ENCODE results near the gene MGAT4C.

The MGAT4C gene

GRCh38 chr12:86233126-86233525, 23.1 kb downstream of the MGAT4C start:
- Histone ChIP-seq H3K27ac (ENCODE audit: low read depth, low read length) (no peak overlapping the region), H3K4me3 (ENCODE audit: low read depth in 1 of 2, low read length in 2 of 2) (no peak overlapping the region), H3K9ac (ENCODE audit: low read depth in 1 of 2, low read length in 2 of 2) (no peak overlapping the region), H3K36me3 (ENCODE audit: control insufficient read depth in 1 of 2, insufficient read depth in 2 of 2, low read length in 2 of 2) (no peaks in the 10 kb centered on the region), H3K4me1 (ENCODE audit: control insufficient read depth in 1 of 2, insufficient read depth in 2 of 2, low read length in 2 of 2) (no peaks in the 10 kb centered on the region), H3K9me3 (ENCODE audit: control insufficient read depth in 1 of 2, low read length in 2 of 2) (no peaks in the 10 kb centered on the region), H3K27me3 (ENCODE audit: control insufficient read depth in 1 of 2, insufficient read depth in 2 of 2, low read length in 2 of 2) (no peaks in the 10 kb centered on the region)

DNA sequence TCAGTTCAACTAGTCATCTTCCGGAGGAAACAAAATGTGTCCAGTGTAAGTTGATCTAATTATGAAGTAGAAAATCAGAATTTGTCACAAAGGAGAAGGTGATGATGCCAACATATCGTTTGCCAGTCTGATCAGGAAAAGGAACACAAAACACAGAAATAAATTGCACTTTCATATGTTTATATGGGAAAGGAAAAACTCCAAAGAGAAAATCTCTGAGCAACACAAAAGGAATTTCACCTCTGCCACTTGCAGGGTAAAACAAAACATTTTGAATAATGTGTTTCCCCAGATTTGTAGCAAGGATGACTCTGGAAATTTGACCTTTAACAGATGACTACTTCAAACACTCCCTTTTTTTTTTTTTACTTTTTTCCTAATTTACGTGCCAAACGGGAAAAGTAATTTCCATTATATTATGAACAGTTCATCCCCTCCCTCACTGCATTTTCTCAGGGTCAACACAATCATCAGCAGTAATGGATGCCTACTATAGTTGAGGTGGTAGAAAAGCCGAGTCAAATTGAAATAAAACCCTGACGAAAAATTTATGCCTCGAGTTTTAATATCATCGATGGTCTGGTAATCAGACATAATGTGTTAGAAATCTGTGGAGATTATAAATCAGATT, 25.6 kb downstream of the MGAT4C start:
- Histone ChIP-seq H3K4me1 (ENCODE audit: control insufficient read depth in 1 of 2, insufficient read depth in 2 of 2, low read length in 2 of 2) (no peaks in the 10 kb centered on the region), H3K27ac (ENCODE audit: low read depth, low read length) (no peak overlapping the region), H3K27me3 (ENCODE audit: control insufficient read depth in 1 of 2, insufficient read depth in 2 of 2, low read length in 2 of 2) (no peaks in the 10 kb centered on the region), H3K36me3 (ENCODE audit: control insufficient read depth in 1 of 2, insufficient read depth in 2 of 2, low read length in 2 of 2) (no peaks in the 10 kb centered on the region), H3K9ac (ENCODE audit: low read depth in 1 of 2, low read length in 2 of 2) (no peak overlapping the region), H3K4me3 (ENCODE audit: low read depth in 1 of 2, low read length in 2 of 2) (no peak overlapping the region), H3K9me3 (ENCODE audit: control insufficient read depth in 1 of 2, low read length in 2 of 2) (no peaks in the 10 kb centered on the region)

DNA sequence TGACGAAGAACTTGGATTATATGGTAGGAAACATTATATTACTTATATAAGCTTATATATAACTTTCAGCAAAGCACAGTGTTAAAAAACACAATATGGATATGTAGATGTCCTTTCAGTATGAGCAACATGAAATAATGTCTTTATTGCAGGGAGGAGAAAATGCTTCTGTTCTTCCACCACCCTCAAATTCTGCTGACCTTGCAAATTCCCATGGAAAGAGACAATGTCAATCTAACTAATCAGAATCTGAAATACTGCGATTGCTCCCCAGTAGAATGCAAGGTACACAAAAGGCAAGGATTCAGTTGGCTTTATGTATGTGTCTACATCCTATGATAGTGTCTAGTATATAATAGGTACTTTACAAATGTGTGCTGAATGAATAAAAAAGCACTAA, 26.4 kb downstream of the MGAT4C start:
- H3K4me3 ChIP-seq (ENCODE audit: low read depth in 1 of 2, low read length in 2 of 2) = no peak overlapping the region
- H3K9me3 ChIP-seq (ENCODE audit: control insufficient read depth in 1 of 2, low read length in 2 of 2) = no peaks in the 10 kb centered on the region
- H3K9ac ChIP-seq (ENCODE audit: low read depth in 1 of 2, low read length in 2 of 2) = no peak overlapping the region
- no peaks in the 10 kb centered on the region for H3K27me3 ChIP-seq (ENCODE audit: control insufficient read depth in 1 of 2, insufficient read depth in 2 of 2, low read length in 2 of 2)
- no peaks in the 10 kb centered on the region for H3K36me3 ChIP-seq (ENCODE audit: control insufficient read depth in 1 of 2, insufficient read depth in 2 of 2, low read length in 2 of 2)
- no peak overlapping the region for H3K27ac ChIP-seq (ENCODE audit: low read depth, low read length)
- no peaks in the 10 kb centered on the region for H3K4me1 ChIP-seq (ENCODE audit: control insufficient read depth in 1 of 2, insufficient read depth in 2 of 2, low read length in 2 of 2)

GRCh38 chr12:86228656-86229055, 27.5 kb downstream of the MGAT4C start:
- Histone ChIP-seq H3K36me3 (ENCODE audit: control insufficient read depth in 1 of 2, insufficient read depth in 2 of 2, low read length in 2 of 2) (no peaks in the 10 kb centered on the region), H3K27me3 (ENCODE audit: control insufficient read depth in 1 of 2, insufficient read depth in 2 of 2, low read length in 2 of 2) (no peaks in the 10 kb centered on the region), H3K9ac (ENCODE audit: low read depth in 1 of 2, low read length in 2 of 2) (no peak overlapping the region), H3K4me1 (ENCODE audit: control insufficient read depth in 1 of 2, insufficient read depth in 2 of 2, low read length in 2 of 2) (no peaks in the 10 kb centered on the region), H3K9me3 (ENCODE audit: control insufficient read depth in 1 of 2, low read length in 2 of 2) (no peaks in the 10 kb centered on the region), H3K4me3 (ENCODE audit: low read depth in 1 of 2, low read length in 2 of 2) (no peak overlapping the region), H3K27ac (ENCODE audit: low read depth, low read length) (no peak overlapping the region)

DNA sequence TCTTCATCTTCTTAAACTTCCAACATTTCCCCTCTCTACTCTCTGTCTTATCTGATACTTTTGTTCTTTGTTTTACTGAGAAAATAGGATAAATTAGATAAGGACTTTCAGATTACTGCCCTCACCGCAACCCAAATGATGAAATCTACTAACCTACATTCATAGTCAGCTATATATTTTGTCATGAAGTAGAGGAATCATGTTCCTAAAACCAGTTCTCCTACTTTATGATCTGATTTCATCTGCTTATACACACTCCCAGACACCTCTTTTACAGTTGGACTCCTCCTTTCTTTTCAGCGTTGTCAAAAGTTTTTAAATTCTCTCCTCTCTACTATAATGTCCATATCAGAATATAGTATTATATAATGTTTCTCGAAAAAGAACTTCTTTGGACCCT, 29.7 kb downstream of the MGAT4C start:
- no peaks in the 10 kb centered on the region for H3K4me1 ChIP-seq (ENCODE audit: control insufficient read depth in 1 of 2, insufficient read depth in 2 of 2, low read length in 2 of 2)
- H3K36me3 ChIP-seq (ENCODE audit: control insufficient read depth in 1 of 2, insufficient read depth in 2 of 2, low read length in 2 of 2) = no peaks in the 10 kb centered on the region
- no peak overlapping the region for H3K4me3 ChIP-seq (ENCODE audit: low read depth in 1 of 2, low read length in 2 of 2)
- no peak overlapping the region for H3K9ac ChIP-seq (ENCODE audit: low read depth in 1 of 2, low read length in 2 of 2)
- no peaks in the 10 kb centered on the region for H3K9me3 ChIP-seq (ENCODE audit: control insufficient read depth in 1 of 2, low read length in 2 of 2)
- H3K27me3 ChIP-seq (ENCODE audit: control insufficient read depth in 1 of 2, insufficient read depth in 2 of 2, low read length in 2 of 2) = no peaks in the 10 kb centered on the region
- H3K27ac ChIP-seq (ENCODE audit: low read depth, low read length) = no peak overlapping the region

GRCh38 chr12:86216591-86216990, 39.6 kb downstream of the MGAT4C start:
- Histone ChIP-seq H3K9ac (ENCODE audit: low read depth in 1 of 2, low read length in 2 of 2) (no peak overlapping the region), H3K9me3 (ENCODE audit: control insufficient read depth in 1 of 2, low read length in 2 of 2) (no peaks in the 10 kb centered on the region), H3K4me1 (ENCODE audit: control insufficient read depth in 1 of 2, insufficient read depth in 2 of 2, low read length in 2 of 2) (no peaks in the 10 kb centered on the region), H3K36me3 (ENCODE audit: control insufficient read depth in 1 of 2, insufficient read depth in 2 of 2, low read length in 2 of 2) (no peaks in the 10 kb centered on the region), H3K27me3 (ENCODE audit: control insufficient read depth in 1 of 2, insufficient read depth in 2 of 2, low read length in 2 of 2) (no peaks in the 10 kb centered on the region), H3K27ac (ENCODE audit: low read depth, low read length) (no peak overlapping the region), H3K4me3 (ENCODE audit: low read depth in 1 of 2, low read length in 2 of 2) (no peak overlapping the region)

GRCh38 chr12:86213012-86213411, 43.2 kb downstream of the MGAT4C start:
- Histone ChIP-seq H3K9ac (ENCODE audit: low read depth in 1 of 2, low read length in 2 of 2) (no peak overlapping the region), H3K4me1 (ENCODE audit: control insufficient read depth in 1 of 2, insufficient read depth in 2 of 2, low read length in 2 of 2) (no peaks in the 10 kb centered on the region), H3K27ac (ENCODE audit: low read depth, low read length) (no peak overlapping the region), H3K4me3 (ENCODE audit: low read depth in 1 of 2, low read length in 2 of 2) (no peak overlapping the region), H3K36me3 (ENCODE audit: control insufficient read depth in 1 of 2, insufficient read depth in 2 of 2, low read length in 2 of 2) (no peaks in the 10 kb centered on the region), H3K27me3 (ENCODE audit: control insufficient read depth in 1 of 2, insufficient read depth in 2 of 2, low read length in 2 of 2) (no peaks in the 10 kb centered on the region), H3K9me3 (ENCODE audit: control insufficient read depth in 1 of 2, low read length in 2 of 2) (no peaks in the 10 kb centered on the region)

DNA sequence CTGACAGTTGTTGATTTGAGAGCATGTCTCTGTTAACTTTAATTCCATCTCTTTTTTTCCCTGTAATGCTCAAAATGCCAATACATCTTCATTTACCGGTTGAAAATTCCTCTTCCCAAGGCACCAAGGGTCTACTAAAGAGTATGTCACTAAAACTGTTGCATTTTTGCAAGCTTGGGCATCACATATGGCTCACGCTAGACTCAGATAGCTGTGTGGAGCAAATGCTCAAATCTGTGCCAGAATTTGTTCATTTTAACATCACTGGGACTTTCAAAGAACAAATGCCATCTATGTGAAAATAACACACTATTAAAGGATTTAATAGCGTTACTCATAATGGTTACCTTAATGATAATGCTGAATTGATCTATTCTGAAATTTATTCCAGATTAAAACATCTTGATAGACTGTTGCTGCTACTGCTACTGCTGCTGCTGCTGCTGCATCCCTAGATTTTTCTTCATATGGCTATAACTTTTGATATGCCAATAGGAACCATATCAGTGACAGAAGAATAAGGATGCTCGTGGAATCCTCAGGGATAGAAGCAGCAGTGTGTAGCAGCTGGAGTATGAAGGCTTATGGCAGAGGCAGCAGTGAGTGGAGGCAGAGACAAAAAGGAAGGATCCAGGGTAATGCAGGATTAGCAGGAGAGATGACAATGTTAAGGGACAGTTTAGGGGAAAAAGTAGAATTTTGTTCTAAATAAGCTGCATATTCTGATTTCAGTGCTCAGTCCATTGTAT, 57.3 kb downstream of the MGAT4C start:
- no peaks in the 10 kb centered on the region for H3K27me3 ChIP-seq (ENCODE audit: control insufficient read depth in 1 of 2, insufficient read depth in 2 of 2, low read length in 2 of 2)

DNA sequence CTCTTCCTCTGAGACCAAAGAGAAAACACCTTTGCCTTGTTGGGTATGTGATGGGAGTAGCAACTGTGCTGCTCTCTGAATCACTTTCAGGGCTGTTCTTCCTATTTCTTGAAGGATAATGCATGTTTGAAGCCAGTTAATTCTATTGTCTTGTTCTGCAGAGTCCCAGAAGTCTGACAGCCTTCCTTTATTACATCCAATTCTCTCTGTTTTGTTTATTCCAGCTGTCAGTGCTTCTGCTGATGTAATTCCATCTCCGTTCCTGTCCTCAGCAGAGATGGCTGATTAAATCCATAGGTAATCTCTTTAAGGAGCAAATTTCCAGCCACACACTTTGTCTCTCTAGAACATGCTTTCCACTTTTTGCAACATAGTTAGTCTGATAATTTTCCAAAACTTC, 59.7 kb downstream of the MGAT4C start:
- Histone ChIP-seq H3K4me1 (ENCODE audit: control insufficient read depth in 1 of 2, insufficient read depth in 2 of 2, low read length in 2 of 2) (no peaks in the 10 kb centered on the region), H3K9ac (ENCODE audit: low read depth in 1 of 2, low read length in 2 of 2) (no peak overlapping the region), H3K27ac (ENCODE audit: low read depth, low read length) (no peak overlapping the region), H3K36me3 (ENCODE audit: control insufficient read depth in 1 of 2, insufficient read depth in 2 of 2, low read length in 2 of 2) (no peaks in the 10 kb centered on the region), H3K27me3 (ENCODE audit: control insufficient read depth in 1 of 2, insufficient read depth in 2 of 2, low read length in 2 of 2) (no peaks in the 10 kb centered on the region), H3K4me3 (ENCODE audit: low read depth in 1 of 2, low read length in 2 of 2) (no peak overlapping the region), H3K9me3 (ENCODE audit: control insufficient read depth in 1 of 2, low read length in 2 of 2) (no peaks in the 10 kb centered on the region)

More for the DNA sequence above, 57.3 kb downstream of the MGAT4C start:
- Histone ChIP-seq H3K9me3 (ENCODE audit: control insufficient read depth in 1 of 2, low read length in 2 of 2) (no peaks in the 10 kb centered on the region), H3K27ac (ENCODE audit: low read depth, low read length) (no peak overlapping the region), H3K9ac (ENCODE audit: low read depth in 1 of 2, low read length in 2 of 2) (no peak overlapping the region), H3K4me1 (ENCODE audit: control insufficient read depth in 1 of 2, insufficient read depth in 2 of 2, low read length in 2 of 2) (no peaks in the 10 kb centered on the region), H3K4me3 (ENCODE audit: low read depth in 1 of 2, low read length in 2 of 2) (no peak overlapping the region), H3K36me3 (ENCODE audit: control insufficient read depth in 1 of 2, insufficient read depth in 2 of 2, low read length in 2 of 2) (no peaks in the 10 kb centered on the region)

DNA sequence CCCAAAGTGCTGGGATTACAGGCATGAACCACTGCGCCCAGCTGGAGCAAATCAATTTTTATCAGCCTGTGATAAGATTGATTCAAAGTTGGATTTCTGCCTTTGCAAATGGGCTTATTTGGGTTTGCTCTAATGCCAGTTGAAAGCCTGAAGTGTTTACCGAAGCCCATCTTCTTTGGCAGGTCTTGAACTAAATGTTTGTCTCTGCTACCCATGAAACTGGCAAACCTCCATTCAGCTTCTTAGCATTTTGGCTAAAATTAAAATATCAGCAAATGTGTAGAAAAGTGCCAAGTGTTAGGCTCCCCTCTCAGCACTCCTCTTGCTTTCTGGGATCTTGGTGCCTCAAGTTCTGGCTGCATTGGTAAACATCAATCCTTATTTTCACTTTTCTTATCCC, 61.5 kb downstream of the MGAT4C start:
- no peak overlapping the region for H3K9ac ChIP-seq (ENCODE audit: low read depth in 1 of 2, low read length in 2 of 2)
- no peaks in the 10 kb centered on the region for H3K9me3 ChIP-seq (ENCODE audit: control insufficient read depth in 1 of 2, low read length in 2 of 2)
- H3K4me3 ChIP-seq (ENCODE audit: low read depth in 1 of 2, low read length in 2 of 2) = no peak overlapping the region
- H3K4me1 ChIP-seq (ENCODE audit: control insufficient read depth in 1 of 2, insufficient read depth in 2 of 2, low read length in 2 of 2) = no peaks in the 10 kb centered on the region
- no peaks in the 10 kb centered on the region for H3K27me3 ChIP-seq (ENCODE audit: control insufficient read depth in 1 of 2, insufficient read depth in 2 of 2, low read length in 2 of 2)
- no peaks in the 10 kb centered on the region for H3K36me3 ChIP-seq (ENCODE audit: control insufficient read depth in 1 of 2, insufficient read depth in 2 of 2, low read length in 2 of 2)
- no peak overlapping the region for H3K27ac ChIP-seq (ENCODE audit: low read depth, low read length)

Data from duodenal mucosa (tissue), 2 donors.